Adipocyte (in vitro differentiated cells): ENCODE measurements around the gene LFNG.

Experiments
- DNase-seq: peaks from one replicate; pipeline ENCODE4 v3.0.0-alpha.2; 2015; ENCODE audit warnings: low read depth
- H3K27me3 ChIP-seq: replicated peaks from 2 replicates; pipeline ENCODE4 v1.7.0; 2013; ENCODE audit warnings: mild to moderate bottlenecking, low read length, moderate library complexity; ENCODE audit not compliant: control insufficient read depth, insufficient read depth
- H3K36me3 ChIP-seq: 2 replicates; pipeline ENCODE4 v1.7.0; 2013; ENCODE audit warnings: low read length, mild to moderate bottlenecking, moderate library complexity; ENCODE audit not compliant: control insufficient read depth, insufficient read depth, severe bottlenecking
- H3K4me1 ChIP-seq: 2 replicates; pipeline ENCODE4 v1.7.0; 2013; ENCODE audit warnings: mild to moderate bottlenecking, low read length, moderate library complexity; ENCODE audit not compliant: control insufficient read depth, insufficient read depth
- H3K4me3 ChIP-seq: 2 replicates; pipeline ENCODE4 v1.7.0; 2013; ENCODE audit warnings: mild to moderate bottlenecking, low read length, moderate library complexity
- H3K9ac ChIP-seq: 2 replicates; pipeline ENCODE4 v1.7.0; 2013; ENCODE audit warnings: mild to moderate bottlenecking, low read length, moderate library complexity
- H3K9me3 ChIP-seq: 2 replicates; pipeline ENCODE4 v1.7.0; 2013; ENCODE audit warnings: mild to moderate bottlenecking, low read length, moderate library complexity; ENCODE audit not compliant: control insufficient read depth

LFNG gene

DNA sequence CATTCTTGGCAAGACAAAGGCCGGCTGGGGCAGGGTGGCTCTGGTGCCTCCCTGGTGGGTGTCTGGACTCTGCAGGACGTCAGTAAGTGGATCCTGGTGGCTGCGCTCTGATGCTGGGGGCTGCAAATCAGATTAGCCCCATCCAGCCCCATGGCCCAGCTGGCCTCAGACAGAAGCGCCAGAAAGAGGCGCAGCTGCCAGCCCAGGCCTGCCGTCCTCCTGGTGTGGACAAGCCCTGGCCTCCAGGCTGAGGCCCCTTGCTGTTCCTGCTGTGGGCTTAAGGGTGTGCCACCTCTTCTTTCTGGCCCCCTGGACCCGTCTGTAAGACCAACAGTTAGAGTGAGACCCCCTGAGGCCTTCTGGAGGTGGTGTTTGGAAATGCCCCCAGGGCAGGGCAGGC lies 5.9 kb upstream of the LFNG start:
- H3K4me3 ChIP-seq: no peak overlapping the region
- peaks cover 4% of the 10 kb centered on the region for H3K27me3 ChIP-seq
- peaks cover 28% of the 10 kb centered on the region for H3K4me1 ChIP-seq
- DNase-seq: no peak
- H3K9ac ChIP-seq: no peak overlapping the region
- H3K9me3 ChIP-seq: no peaks in the 10 kb centered on the region
- no peaks in the 10 kb centered on the region for H3K36me3 ChIP-seq

DNA sequence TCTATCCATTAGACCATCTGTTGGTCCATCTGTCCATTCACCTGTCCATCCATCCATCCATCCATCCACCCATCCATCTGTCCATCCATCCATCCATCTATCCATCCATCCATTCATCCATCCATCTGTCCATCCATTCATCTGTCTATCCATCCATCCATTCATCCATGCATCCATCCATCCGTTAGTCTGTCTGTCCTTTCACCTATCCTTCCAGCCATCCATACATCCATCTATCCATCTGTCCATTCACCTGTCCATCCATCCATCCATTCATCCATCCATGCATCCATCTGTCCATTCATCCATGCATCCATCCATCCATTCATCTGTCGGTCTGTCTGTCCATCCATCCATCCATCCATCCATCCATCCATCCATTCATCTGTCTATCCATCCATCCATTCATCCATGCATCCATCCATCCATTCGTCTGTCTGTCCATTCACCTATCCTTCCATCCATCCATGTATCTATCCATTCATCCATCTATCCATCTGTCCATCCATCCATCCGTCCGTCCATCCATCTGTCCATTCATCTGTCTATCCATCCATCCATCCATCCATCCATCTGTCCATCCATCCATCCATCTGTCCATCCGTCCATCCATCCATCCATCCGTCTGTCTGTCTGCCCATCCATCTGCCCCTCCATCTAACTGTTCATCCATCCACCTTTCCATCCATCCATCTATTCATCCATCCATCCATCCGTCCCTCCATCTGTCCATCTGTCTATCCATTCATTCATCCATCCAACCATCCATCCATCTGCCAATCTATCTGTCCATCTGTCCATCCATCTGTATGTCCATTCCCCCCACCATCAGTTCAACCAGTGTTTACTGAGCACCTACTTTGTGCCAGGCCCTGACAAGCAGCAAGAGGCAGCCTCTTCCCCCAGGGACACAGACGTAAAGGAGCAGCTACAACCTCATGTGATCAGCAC lies 4.8 kb upstream of the LFNG start:
- no peak overlapping the region for H3K4me3 ChIP-seq
- H3K27me3 ChIP-seq: peaks cover 4% of the 10 kb centered on the region
- no peaks in the 10 kb centered on the region for H3K9me3 ChIP-seq
- no peak overlapping the region for H3K9ac ChIP-seq
- peaks cover 31% of the 10 kb centered on the region for H3K4me1 ChIP-seq
- no peak for DNase-seq
- H3K36me3 ChIP-seq: no peaks in the 10 kb centered on the region

DNA sequence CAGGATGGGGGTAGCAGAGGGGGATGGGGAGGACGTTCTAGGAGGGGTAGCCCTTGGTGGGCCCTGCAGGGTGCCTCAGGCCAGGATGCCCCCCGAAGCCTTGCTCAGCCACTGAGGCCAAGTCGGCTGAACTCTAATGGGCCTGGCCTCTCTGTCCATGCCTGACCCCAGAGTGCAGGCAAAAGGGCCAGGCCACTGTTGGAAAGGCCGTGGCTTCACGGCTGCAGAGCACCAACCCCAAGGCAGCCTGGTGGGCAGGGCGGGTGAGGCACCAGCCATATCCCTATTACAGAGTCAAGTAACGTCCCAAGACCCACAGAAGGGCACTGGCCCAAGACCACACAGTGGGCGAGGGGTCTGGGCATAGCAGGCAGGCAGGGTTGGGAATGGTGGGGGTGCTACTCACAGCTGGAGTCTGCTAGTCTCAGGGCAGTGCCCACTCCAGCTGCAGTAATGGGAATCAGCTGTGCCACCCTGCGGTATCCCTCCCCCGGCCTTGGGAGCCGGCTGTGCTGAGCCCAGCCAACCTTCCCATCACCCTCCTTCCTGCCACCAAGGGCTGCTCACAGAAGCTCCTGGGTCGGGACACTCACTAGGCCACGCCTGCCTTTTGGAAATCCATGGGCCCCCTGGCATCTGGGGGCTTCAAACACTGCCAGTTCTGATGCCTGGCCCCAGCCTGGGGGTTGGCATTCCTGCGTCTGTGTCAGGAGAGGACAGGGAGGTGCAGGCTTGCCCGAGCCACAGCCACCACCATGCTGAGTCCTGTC lies 4.0 kb upstream of the LFNG start:
- peaks cover 4% of the 10 kb centered on the region for H3K27me3 ChIP-seq
- DNase-seq: no peak
- H3K36me3 ChIP-seq: no peaks in the 10 kb centered on the region
- H3K9ac ChIP-seq: no peak overlapping the region
- H3K4me1 ChIP-seq: peaks cover 33% of the 10 kb centered on the region
- H3K9me3 ChIP-seq: no peaks in the 10 kb centered on the region
- H3K4me3 ChIP-seq: no peak overlapping the region

DNA sequence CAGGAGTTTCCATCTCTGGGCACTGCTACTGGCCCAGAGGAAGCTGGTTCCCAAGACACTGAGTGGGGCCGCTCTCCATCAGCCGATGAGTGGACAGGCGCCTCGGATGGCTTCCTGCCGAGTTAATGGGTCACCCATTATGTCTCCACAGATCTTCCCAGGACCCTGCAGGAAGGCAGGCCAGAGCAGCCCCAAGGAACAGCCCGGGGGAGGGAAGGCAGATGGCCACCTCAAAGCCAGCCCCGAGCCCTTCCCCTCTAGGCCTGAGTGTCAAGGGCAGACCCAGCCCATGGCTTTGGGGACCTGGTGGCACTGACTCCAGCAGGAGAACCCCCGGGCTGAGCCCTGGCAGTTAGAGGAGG lies 3.4 kb upstream of the LFNG start:
- no peaks in the 10 kb centered on the region for H3K9me3 ChIP-seq
- H3K4me1 ChIP-seq: peaks cover 36% of the 10 kb centered on the region
- no peak overlapping the region for H3K4me3 ChIP-seq
- DNase-seq: no peak
- peaks cover 4% of the 10 kb centered on the region for H3K27me3 ChIP-seq
- no peak overlapping the region for H3K9ac ChIP-seq
- H3K36me3 ChIP-seq: no peaks in the 10 kb centered on the region

DNA sequence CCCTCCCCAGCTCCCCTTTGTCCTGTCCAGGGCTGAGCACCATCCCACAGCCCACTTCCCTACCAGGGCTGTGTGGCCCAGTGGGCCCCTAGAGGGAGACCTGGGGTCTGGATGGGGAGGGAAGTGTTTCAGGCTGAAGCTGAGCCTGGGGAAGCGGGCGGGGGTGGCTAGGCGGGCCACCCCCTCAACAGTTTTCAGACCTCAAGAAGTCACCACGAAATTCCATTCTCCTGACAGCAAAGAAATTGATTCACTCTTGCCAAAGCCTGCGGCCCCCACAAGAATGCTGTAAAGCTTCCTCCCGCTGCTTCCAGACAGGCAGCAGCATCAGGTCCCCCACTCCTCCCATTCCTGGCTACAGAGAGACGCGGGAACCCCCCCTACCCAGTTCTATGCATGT lies 2.5 kb upstream of the LFNG start:
- no peaks in the 10 kb centered on the region for H3K9me3 ChIP-seq
- DNase-seq: peak; percentile 86
- no peak overlapping the region for H3K9ac ChIP-seq
- H3K4me3 ChIP-seq: no peak overlapping the region
- no peaks in the 10 kb centered on the region for H3K36me3 ChIP-seq
- H3K4me1 ChIP-seq: peaks cover 44% of the 10 kb centered on the region
- H3K27me3 ChIP-seq: peaks cover 4% of the 10 kb centered on the region

DNA sequence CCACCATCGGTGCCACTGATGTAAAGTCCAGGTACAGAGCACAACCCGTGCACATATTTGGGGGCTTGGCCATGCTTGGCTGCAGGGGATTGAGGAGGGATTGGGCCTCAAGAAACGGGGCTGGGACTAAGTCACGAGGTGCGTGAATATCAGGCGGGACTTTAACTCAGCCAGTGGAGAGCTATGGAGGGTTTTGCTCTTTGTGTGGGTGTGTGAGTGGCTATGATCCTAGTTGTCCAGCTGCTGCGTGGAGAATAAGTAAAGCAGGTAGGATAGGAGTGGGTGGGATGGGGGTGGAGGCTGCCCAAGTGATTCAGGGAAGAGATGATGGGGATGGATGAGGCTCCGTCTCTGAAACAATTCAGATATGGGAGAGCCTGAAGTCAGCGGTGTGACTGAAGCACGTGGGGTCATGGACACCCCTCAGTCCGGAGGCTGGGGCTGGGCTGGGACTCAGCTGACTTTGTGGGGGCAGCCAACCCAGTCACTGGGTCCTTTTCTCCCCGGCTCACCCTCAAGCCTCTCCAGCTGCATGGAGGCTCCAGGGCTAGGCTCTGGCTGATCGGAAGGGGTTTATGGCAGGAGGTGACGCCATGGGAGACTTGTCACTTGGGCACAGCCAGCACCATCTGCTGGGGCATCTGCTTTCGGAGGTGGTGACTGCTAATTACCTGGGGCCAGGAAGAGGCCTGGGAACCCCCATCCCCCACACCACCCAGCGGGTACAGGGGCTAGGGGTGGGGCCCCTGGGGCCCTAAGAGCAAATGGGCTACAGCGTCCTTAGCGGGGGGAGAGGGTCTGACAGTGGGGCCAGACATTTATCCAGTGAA lies 1.7 kb upstream of the LFNG start:
- H3K4me1 ChIP-seq: peaks cover 51% of the 10 kb centered on the region
- peaks cover 4% of the 10 kb centered on the region for H3K27me3 ChIP-seq
- H3K4me3 ChIP-seq: no peak overlapping the region

DNA sequence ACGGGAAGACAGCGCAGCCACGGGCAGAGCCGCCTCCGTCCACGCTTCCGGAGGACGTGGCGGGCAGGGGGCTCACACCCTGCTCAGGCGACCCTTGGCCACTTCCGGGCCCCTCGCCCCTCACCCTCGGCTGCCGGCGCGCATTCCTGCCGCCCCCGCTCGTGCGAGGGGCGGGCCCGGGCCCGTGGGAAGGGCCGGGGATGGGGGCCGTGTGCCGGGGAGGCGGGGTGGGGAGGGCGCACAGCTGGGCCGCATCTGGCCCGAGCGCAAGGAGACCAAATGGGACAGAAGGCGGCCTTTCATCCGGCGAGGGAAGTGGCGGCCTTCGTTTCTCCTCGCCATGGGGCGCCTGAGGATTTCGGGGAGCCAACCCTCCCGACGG lies 846 bp upstream of the LFNG start:
- H3K27me3 ChIP-seq: peaks cover 4% of the 10 kb centered on the region
- H3K4me1 ChIP-seq: peaks cover 59% of the 10 kb centered on the region
- DNase-seq: no peak
- peak overlapping the region; percentile 74 for H3K4me3 ChIP-seq
- peak overlapping the region; percentile 64 for H3K9ac ChIP-seq
- no peaks in the 10 kb centered on the region for H3K9me3 ChIP-seq
- H3K36me3 ChIP-seq: no peaks in the 10 kb centered on the region

More for the DNA sequence above, 1.7 kb upstream of the LFNG start:
- no peak for DNase-seq
- no peak overlapping the region for H3K9ac ChIP-seq
- no peaks in the 10 kb centered on the region for H3K9me3 ChIP-seq
- no peaks in the 10 kb centered on the region for H3K36me3 ChIP-seq

DNA sequence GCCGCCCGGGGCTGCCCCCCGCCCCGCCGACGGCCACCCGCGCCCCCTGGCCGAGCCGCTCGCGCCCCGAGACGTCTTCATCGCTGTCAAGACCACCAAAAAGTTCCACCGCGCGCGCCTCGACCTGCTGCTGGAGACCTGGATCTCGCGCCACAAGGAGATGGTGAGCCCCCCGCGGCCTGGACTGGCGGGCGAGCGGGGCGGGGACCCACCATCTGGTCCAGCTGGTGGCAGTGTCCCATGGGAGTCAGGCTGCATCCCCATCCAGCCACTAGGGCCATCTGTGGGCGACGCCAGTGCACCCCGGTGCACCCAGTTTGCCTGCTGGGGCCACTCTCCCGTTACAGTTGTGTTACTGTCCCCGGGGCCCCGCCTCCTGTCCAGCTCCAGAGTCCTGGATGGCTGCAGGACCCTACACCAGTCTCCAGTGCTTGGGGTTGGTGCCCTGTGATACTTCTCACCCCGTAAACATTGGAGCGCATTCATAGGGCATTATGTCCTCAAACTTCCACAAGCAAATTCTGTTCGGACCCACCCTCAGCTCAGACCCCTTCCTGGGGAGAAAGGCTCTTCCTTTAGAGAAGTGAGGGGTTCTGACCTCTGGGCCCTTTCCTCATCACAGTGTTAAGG lies 672 bp downstream of the LFNG start:
- DNase-seq: peak; percentile 47
- Histone ChIP-seq H3K9me3 (no peaks in the 10 kb centered on the region), H3K9ac (peak overlapping the region; percentile 47), H3K4me3 (peak overlapping the region; percentile 76), H3K27me3 (no peaks in the 10 kb centered on the region), H3K36me3 (no peaks in the 10 kb centered on the region), H3K4me1 (peaks cover 67% of the 10 kb centered on the region)

DNA sequence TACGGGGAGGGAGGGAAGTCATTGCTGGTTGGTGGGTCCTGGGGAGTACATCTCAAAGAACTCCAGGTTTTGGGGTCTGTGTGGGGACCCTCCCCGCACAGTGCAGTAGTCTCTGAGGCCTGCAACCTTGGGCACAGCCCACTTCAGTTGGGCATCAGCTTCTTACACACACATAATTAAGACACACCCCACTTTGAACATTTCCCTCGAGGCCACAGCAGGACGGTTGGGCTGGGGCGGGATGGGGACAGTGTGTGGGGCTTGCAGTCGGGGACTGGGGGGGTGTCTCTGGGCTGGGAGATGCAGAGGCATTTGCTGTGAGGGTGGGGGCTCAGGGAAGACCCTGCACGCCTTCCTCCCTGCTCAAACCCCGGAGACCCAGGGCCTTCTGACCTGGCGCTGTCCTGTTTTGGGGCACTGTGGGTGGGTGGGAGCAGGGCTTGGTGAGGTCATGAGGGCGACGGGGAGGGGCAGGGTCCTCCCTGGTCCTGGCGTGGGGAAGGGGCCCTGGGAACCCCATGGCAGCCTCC lies 1.3 kb downstream of the LFNG start:
- peaks cover 67% of the 10 kb centered on the region for H3K4me1 ChIP-seq
- DNase-seq: peak; percentile 46
- H3K27me3 ChIP-seq: no peaks in the 10 kb centered on the region
- H3K9ac ChIP-seq: peak overlapping the region; percentile 47
- peak overlapping the region; percentile 76 for H3K4me3 ChIP-seq
- H3K36me3 ChIP-seq: no peaks in the 10 kb centered on the region
- H3K9me3 ChIP-seq: no peaks in the 10 kb centered on the region

DNA sequence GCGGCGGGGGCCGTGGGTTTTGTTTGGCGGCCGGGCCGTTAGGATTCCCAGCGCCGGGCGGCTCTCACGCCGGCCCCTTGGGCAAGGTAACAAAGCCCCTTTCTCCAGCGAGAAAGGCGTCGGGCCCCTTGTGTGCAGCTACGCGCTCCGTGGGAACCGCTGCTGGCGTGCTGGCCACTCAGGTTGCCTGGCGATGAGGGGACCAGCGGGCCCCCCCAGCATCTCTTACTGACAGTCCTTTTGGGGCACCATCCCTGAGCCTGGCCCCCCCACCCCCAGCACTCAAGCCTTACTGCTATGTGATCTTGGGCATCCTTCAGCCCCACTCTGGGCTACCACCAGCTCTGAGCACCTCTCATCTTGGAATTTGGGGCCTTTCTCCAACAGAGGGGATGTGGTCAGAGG lies 1.8 kb downstream of the LFNG start:
- Histone ChIP-seq H3K27me3 (no peaks in the 10 kb centered on the region), H3K4me1 (peaks cover 63% of the 10 kb centered on the region), H3K4me3 (peak overlapping the region; percentile 58), H3K9ac (peak overlapping the region; percentile 29), H3K36me3 (peaks cover 2% of the 10 kb centered on the region), H3K9me3 (no peaks in the 10 kb centered on the region)
- no peak for DNase-seq
